HFFc6 (cell line): ENCODE data around the gene LTA. TPM values are rescaled to one million over a fixed set of nuclear protein-coding genes. Genes with fewer than 3 reads are reported as not detected.

Experiments used
- DNase-seq: peaks from one replicate; pipeline ENCODE4 v3.0.0-alpha.2; 2018
- H3K27ac Mint-ChIP-seq: 2 replicates; pipeline ENCODE4 v1.8.0; 2020; ENCODE audit warnings: mild to moderate bottlenecking, mixed read lengths
- H3K27me3 Mint-ChIP-seq: 2 replicates; pipeline ENCODE4 v1.8.0; 2021; ENCODE audit warnings: mild to moderate bottlenecking, moderate library complexity, mixed read lengths; ENCODE audit not compliant: insufficient read depth
- H3K36me3 Mint-ChIP-seq: 2 replicates; pipeline ENCODE4 v1.8.0; 2021; ENCODE audit warnings: low read depth, mixed read lengths
- H3K4me1 Mint-ChIP-seq: 2 replicates; pipeline ENCODE4 v1.8.0; 2020; ENCODE audit warnings: low read depth, mixed read lengths
- H3K4me3 Mint-ChIP-seq: 2 replicates; pipeline ENCODE4 v1.8.0; 2020; ENCODE audit warnings: mild to moderate bottlenecking, moderate library complexity, mixed read lengths
- H3K9me3 Mint-ChIP-seq: 2 replicates; pipeline ENCODE4 v1.8.0; 2020; ENCODE audit warnings: mild to moderate bottlenecking, mixed read lengths
- CTCF ChIP-seq: fragments of 200-600 bp; sonication (generic); IDR thresholded peaks from 2 replicates; pipeline ENCODE4 v1.5.0; 2021; ENCODE audit warnings: antibody characterized with exemption, mild to moderate bottlenecking
- total RNA-seq, 6 experiments: library from RNA; stranded (reverse); fragmentation: NEBNext Ultra II Directional; extraction: Animal tissue kit (Norgen Biotek cat#: 25700); gene quantifications; 2 replicates in 1 of 6; 3 replicates in 5 of 6; pipeline ENCODE4 v1.2.3, GENCODE V29; 2021

Gene LTA
- total RNA-seq, 6 experiments from 2014 or later = not detected

- Mint-ChIP-seq H3K27me3 (no peaks in the 10 kb centered on the region), H3K4me3 (no peak overlapping the region), H3K36me3 (no peaks in the 10 kb centered on the region), H3K27ac (no peak overlapping the region), H3K4me1 (peaks cover 7% of the 10 kb centered on the region; the same call in 1 of the 2 replicates), H3K9me3 (no peaks in the 10 kb centered on the region)
- no peak for DNase-seq
- no peak for TF ChIP-seq CTCF
These were observed 20.3 kb downstream of the LTA start for GRCh38 chr6:31592396-31592771.

DNA sequence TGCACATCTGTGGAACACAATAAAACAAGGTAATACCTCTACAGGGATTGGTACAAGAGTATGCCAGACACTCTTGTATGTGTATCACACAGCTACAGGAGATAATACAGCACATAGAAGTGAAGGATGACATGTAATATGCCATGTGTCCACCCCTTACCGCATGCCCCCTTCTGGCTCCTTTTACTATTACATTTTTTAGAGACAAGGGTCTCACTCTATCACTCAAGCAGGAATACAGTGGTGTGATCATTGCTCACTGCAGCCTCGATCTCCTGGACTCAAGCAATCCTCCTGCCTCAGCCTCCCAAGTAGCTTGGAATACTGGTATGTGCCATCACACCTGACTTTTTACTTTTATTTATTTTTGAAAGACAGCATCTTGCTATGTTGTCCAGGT lies 24.9 kb downstream of the LTA start:
- no peaks in the 10 kb centered on the region for H3K27me3 Mint-ChIP-seq
- peak; percentile 77 for TF ChIP-seq CTCF
- no peaks in the 10 kb centered on the region for H3K36me3 Mint-ChIP-seq
- no peak overlapping the region for H3K4me3 Mint-ChIP-seq
- H3K9me3 Mint-ChIP-seq = no peaks in the 10 kb centered on the region
- no peak overlapping the region for H3K27ac Mint-ChIP-seq
- H3K4me1 Mint-ChIP-seq = peaks cover 8% of the 10 kb centered on the region
- DNase-seq = peak; percentile 40

DNA sequence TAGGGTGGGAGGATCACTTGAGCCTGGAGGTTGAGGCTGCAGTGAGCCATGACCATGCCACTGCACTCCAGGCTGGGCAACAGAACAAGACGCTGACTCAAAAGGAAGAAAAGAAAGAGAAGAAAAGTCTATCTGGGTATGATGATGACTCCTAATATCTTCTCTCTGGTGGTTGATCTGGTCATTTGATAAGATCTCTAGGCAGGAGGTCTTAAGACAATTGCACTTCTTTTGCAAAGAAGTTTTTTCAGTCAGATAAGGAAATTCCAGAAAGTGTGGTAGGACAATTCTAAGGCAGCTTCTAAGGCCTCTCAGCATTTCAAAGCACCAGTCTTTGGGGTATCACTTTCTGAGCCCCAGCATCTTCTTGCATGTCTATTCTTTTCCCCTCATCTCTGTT lies 35.2 kb downstream of the LTA start:
- TF ChIP-seq CTCF = no peak
- Mint-ChIP-seq H3K4me1 (no peaks in the 10 kb centered on the region), H3K27ac (no peak overlapping the region), H3K9me3 (no peaks in the 10 kb centered on the region), H3K27me3 (peaks cover 2% of the 10 kb centered on the region), H3K4me3 (no peak overlapping the region), H3K36me3 (no peaks in the 10 kb centered on the region)
- DNase-seq = no peak

DNA sequence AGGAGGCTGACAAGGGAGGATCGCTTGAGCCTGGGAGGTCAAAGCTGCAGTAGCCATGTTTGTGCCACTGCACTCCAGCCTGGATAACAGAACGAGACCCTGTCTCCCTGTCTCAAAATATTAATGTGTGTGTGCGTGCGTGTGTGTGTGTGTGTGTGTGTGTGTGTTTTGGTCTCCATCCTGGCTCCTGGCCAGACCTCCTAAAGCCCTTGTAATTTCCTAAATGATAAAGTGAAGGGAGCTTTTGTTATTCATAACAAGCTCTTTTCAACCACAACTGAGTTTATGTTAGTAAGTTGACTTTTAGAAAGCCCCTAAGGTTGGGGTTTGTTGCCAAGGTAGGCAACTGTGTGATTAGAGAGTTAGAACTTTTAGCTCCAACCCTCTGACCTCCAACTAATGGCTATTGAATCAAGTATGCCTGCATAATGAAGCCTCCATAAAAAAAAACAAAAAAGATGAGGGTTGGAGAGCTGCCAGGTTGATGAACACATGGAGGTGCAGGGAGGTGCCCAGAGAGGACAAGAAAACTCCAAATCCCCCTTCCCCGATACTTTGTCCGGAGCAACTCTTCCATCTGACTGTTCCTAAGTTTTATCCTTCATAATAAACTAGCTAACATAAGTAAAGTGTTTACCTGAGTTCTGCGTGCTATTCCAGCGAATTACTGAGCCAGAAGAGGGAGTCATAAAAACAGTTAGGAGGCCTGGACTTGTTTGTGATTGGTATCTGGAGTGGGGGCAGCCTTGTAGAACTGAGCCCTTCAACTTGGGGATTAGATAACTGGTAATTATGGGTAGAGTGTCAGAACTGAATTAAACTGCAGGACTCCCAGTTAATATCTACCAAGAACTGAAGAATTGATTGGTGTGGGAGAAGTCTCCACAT lies 37.7 kb downstream of the LTA start:
- Mint-ChIP-seq H3K4me3 (no peak overlapping the region), H3K36me3 (no peaks in the 10 kb centered on the region), H3K4me1 (no peaks in the 10 kb centered on the region; the same call in 1 of the 2 replicates), H3K9me3 (no peaks in the 10 kb centered on the region), H3K27me3 (peaks cover 3% of the 10 kb centered on the region), H3K27ac (no peak overlapping the region)
- no peak for DNase-seq
- TF ChIP-seq CTCF = no peak

GRCh38 chr6:31610968-31611367 lies 38.9 kb downstream of the LTA start:
- no peak for DNase-seq
- H3K4me3 Mint-ChIP-seq = no peak overlapping the region
- TF ChIP-seq CTCF = no peak
- H3K36me3 Mint-ChIP-seq = no peaks in the 10 kb centered on the region
- no peak overlapping the region for H3K27ac Mint-ChIP-seq
- no peaks in the 10 kb centered on the region; the same call in 1 of the 2 replicates for H3K4me1 Mint-ChIP-seq
- peaks cover 4% of the 10 kb centered on the region for H3K27me3 Mint-ChIP-seq
- H3K9me3 Mint-ChIP-seq = no peaks in the 10 kb centered on the region
